H9 (cell line): Measurements from ENCODE around the gene ARMS2. TPM values are rescaled to one million over a fixed set of nuclear protein-coding genes. Genes with fewer than 3 reads are reported as not detected.
A peak's percentile ranks its signal among the peaks of the same experiment; 100 is the strongest.

Experiments
- DNase-seq: peaks from one replicate; pipeline ENCODE4 v3.0.0-alpha.2; 2017
- H2AFZ ChIP-seq: one replicate; pipeline ENCODE4 v1.6.1; 2013; ENCODE audit warnings: mild to moderate bottlenecking, low read length, control low read depth, moderate library complexity
- H2AK5ac ChIP-seq: 2 replicates; pipeline ENCODE4 v1.6.1; 2013; ENCODE audit warnings: low read length, control low read depth, mixed read lengths; ENCODE audit not compliant: insufficient read length
- H2BK120ac ChIP-seq: one replicate; pipeline ENCODE4 v1.6.1; 2013; ENCODE audit warnings: low read depth, mild to moderate bottlenecking, low read length, control low read depth, inconsistent platforms; ENCODE audit not compliant: poor library complexity, severe bottlenecking
- H2BK12ac ChIP-seq: 2 replicates; pipeline ENCODE4 v1.6.1; 2013; ENCODE audit warnings: low read length, control low read depth, mixed read lengths, low read depth; ENCODE audit not compliant: insufficient read length
- H2BK15ac ChIP-seq: 2 replicates; pipeline ENCODE4 v1.6.1; 2013; ENCODE audit warnings: low read depth, low read length, control low read depth
- H2BK20ac ChIP-seq: one replicate; pipeline ENCODE4 v1.6.1; 2013; ENCODE audit warnings: low read depth, mild to moderate bottlenecking, low read length, control low read depth, inconsistent platforms; ENCODE audit not compliant: poor library complexity, severe bottlenecking
- H2BK5ac ChIP-seq: 2 replicates; pipeline ENCODE4 v1.6.1; 2013; ENCODE audit warnings: low read length, control low read depth, mixed read lengths; ENCODE audit not compliant: insufficient read length
- H3K14ac ChIP-seq: 2 replicates; pipeline ENCODE4 v1.6.1; 2013; ENCODE audit warnings: low read length, control low read depth; ENCODE audit not compliant: insufficient read depth
- H3K18ac ChIP-seq: 2 replicates; pipeline ENCODE4 v1.6.1; 2013; ENCODE audit warnings: low read depth, mild to moderate bottlenecking, mixed read lengths, low read length, control low read depth; ENCODE audit not compliant: insufficient read length
- H3K23ac ChIP-seq: 2 replicates; pipeline ENCODE4 v1.6.1; 2013; ENCODE audit warnings: low read length, control low read depth, mixed read lengths, low read depth; ENCODE audit not compliant: insufficient read length
- H3K23me2 ChIP-seq: 2 replicates; pipeline ENCODE4 v1.6.1; 2013; ENCODE audit warnings: low read depth, mild to moderate bottlenecking, mixed read lengths, low read length, control low read depth; ENCODE audit not compliant: insufficient read length, poor library complexity, severe bottlenecking
- H3K27ac ChIP-seq: 2 replicates; pipeline ENCODE4 v1.5.1; 2013; ENCODE audit warnings: low read length, control low read depth, mixed read lengths, low read depth; ENCODE audit not compliant: insufficient read length
- H3K27me3 ChIP-seq: 2 replicates; pipeline ENCODE4 v1.6.1; 2013; ENCODE audit warnings: low read length, control low read depth, inconsistent platforms; ENCODE audit not compliant: insufficient read depth
- H3K4ac ChIP-seq: 2 replicates; pipeline ENCODE4 v1.6.1; 2013; ENCODE audit warnings: low read depth, mild to moderate bottlenecking, control low read depth, inconsistent platforms, low read length, moderate library complexity
- H3K4me1 ChIP-seq: 2 replicates; pipeline ENCODE4 v1.6.1; 2013; ENCODE audit warnings: low read length, control low read depth, inconsistent platforms; ENCODE audit not compliant: insufficient read depth
- H3K4me2 ChIP-seq: 2 replicates; pipeline ENCODE4 v1.6.1; 2013; ENCODE audit warnings: low read length, control low read depth, mixed read lengths; ENCODE audit not compliant: insufficient read length, insufficient read depth
- H3K56ac ChIP-seq: 2 replicates; pipeline ENCODE4 v1.6.1; 2013; ENCODE audit warnings: low read depth, mild to moderate bottlenecking, mixed read lengths, low read length, control low read depth; ENCODE audit not compliant: insufficient read length
- H3K79me1 ChIP-seq: 2 replicates; pipeline ENCODE4 v1.6.1; 2013; ENCODE audit warnings: low read depth, mild to moderate bottlenecking, moderate library complexity, low read length, control low read depth, inconsistent platforms; ENCODE audit not compliant: insufficient read depth, poor library complexity, severe bottlenecking
- H3K79me2 ChIP-seq: 2 replicates; pipeline ENCODE4 v1.6.1; 2013; ENCODE audit warnings: low read length, control low read depth, inconsistent platforms; ENCODE audit not compliant: insufficient read depth
- H3K9ac ChIP-seq: 2 replicates; pipeline ENCODE4 v1.6.1; 2013; ENCODE audit warnings: low read length, control low read depth, mixed read lengths; ENCODE audit not compliant: insufficient read length; ENCODE audit errors: extremely low read depth
- H3K9me3 ChIP-seq: one replicate; pipeline ENCODE4 v1.6.1; 2013; ENCODE audit warnings: low read depth, low read length, inconsistent platforms; ENCODE audit not compliant: control insufficient read depth
- H3T11ph ChIP-seq: one replicate; pipeline ENCODE4 v1.6.1; 2013; ENCODE audit warnings: mild to moderate bottlenecking, low read length, control low read depth, inconsistent platforms
- H4K20me1 ChIP-seq: one replicate; pipeline ENCODE4 v1.6.1; 2013; ENCODE audit not compliant: control insufficient read depth, insufficient read length, insufficient read depth
- H4K5ac ChIP-seq: 2 replicates; pipeline ENCODE4 v1.6.1; 2013; ENCODE audit warnings: low read depth, mild to moderate bottlenecking, mixed read lengths, low read length, control low read depth; ENCODE audit not compliant: insufficient read length
- H4K8ac ChIP-seq: replicated peaks from 2 replicates; pipeline ENCODE4 v1.6.1; 2013; ENCODE audit warnings: low read length, control low read depth, mixed read lengths, low read depth; ENCODE audit not compliant: insufficient read length
- H4K91ac ChIP-seq: 2 replicates; pipeline ENCODE4 v1.6.1; 2013; ENCODE audit warnings: low read depth, mild to moderate bottlenecking, moderate library complexity, mixed read lengths, low read length, control low read depth; ENCODE audit not compliant: insufficient read length
- H3K27ac Mint-ChIP-seq, 3 experiments: 2 replicates in 2 of 3; 3 replicates in 1 of 3; pipeline ENCODE4 v1.8.0; 2020 to 2021; ENCODE audit warnings: mixed read lengths in 3 of 3, mild to moderate bottlenecking in 1 of 3, moderate library complexity in 1 of 3
- H3K27me3 Mint-ChIP-seq: 2 replicates; pipeline ENCODE4 v1.8.0; 2021; ENCODE audit warnings: low read depth, mild to moderate bottlenecking, moderate library complexity, mixed read lengths
- H3K36me3 Mint-ChIP-seq, 3 experiments: 2 replicates in 2 of 3; 3 replicates in 1 of 3; pipeline ENCODE4 v1.8.0; 2020 to 2021; ENCODE audit warnings: low read depth in 3 of 3, mixed read lengths in 3 of 3; ENCODE audit not compliant: insufficient read depth in 1 of 3
- H3K4me1 Mint-ChIP-seq, 2 experiments: 2 replicates each; pipeline ENCODE4 v1.8.0; 2020; ENCODE audit warnings: mixed read lengths in 2 of 2
- H3K4me3 Mint-ChIP-seq, 2 experiments: 2 replicates in 1 of 2; 3 replicates in 1 of 2; pipeline ENCODE4 v1.8.0; 2020 to 2021; ENCODE audit warnings: mild to moderate bottlenecking in 2 of 2, mixed read lengths in 2 of 2, moderate library complexity in 1 of 2
- H3K9me3 Mint-ChIP-seq, 2 experiments: 2 replicates in 1 of 2; 3 replicates in 1 of 2; pipeline ENCODE4 v1.8.0; 2020; ENCODE audit warnings: mild to moderate bottlenecking in 2 of 2, mixed read lengths in 2 of 2, moderate library complexity in 1 of 2
- WGBS: extraction: QIAGEN DNeasy Blood & Tissue Kit; methylation state at CpG from one replicate; pipeline ENCODE4 v1.1.7; 2013; ENCODE audit warnings: missing lambda C conversion rate, low lambda C conversion rate, mixed read lengths; ENCODE audit not compliant: insufficient read length; ENCODE audit errors: extremely low coverage; 5-methylcytosine and 5-hydroxymethylcytosine counted together
- total RNA-seq: library from RNA; stranded (reverse); gene quantifications from 2 replicates; pipeline ENCODE4 v1.2.1, GENCODE V29; 2021
- TF ChIP-seq, protein P1 (sequence below): fragments of 200-600 bp; sonication (generic); conservative IDR thresholded peaks from 3 replicates; pipeline ENCODE4 v1.8.0; 2021; ENCODE audit warnings: antibody characterized with exemption, mild to moderate bottlenecking

ARMS2 gene
- total RNA-seq, 1 experiment from 2014 or later = not detected

- H4K91ac ChIP-seq = no peak overlapping the region
- no peak overlapping the region for H3K9ac ChIP-seq
- H2BK15ac ChIP-seq = no peak overlapping the region
- H3K23ac ChIP-seq = no peak overlapping the region
- H2BK120ac ChIP-seq = no peak overlapping the region
- no CpG with 5 or more reads among the region's 2 CpGs for WGBS
- peaks cover 10 to 49% (median 31%) of the 10 kb centered on the region in 3 experiments; a peak in 6 of 7 replicates for H3K36me3 Mint-ChIP-seq
- no peaks in the 10 kb centered on the region for H3K79me1 ChIP-seq
- no peak overlapping the region for H3K4me2 ChIP-seq
- no peak overlapping the region for H4K5ac ChIP-seq
- no peak overlapping the region for H3K27ac ChIP-seq
- no peak overlapping the region for H2BK12ac ChIP-seq
- H3K4me3 Mint-ChIP-seq = no peak overlapping the region
- no peaks in the 10 kb centered on the region for H4K20me1 ChIP-seq
- H3K18ac ChIP-seq = no peak overlapping the region
- H3K4me1 ChIP-seq = peaks cover 2% of the 10 kb centered on the region; the same call in 1 of the 2 replicates
- H2BK20ac ChIP-seq = no peak overlapping the region
- no peak overlapping the region for H3K56ac ChIP-seq
- H3K79me2 ChIP-seq = no peaks in the 10 kb centered on the region
- H3K27me3 ChIP-seq = no peaks in the 10 kb centered on the region
- H2AK5ac ChIP-seq = no peak overlapping the region
- peaks cover 8 to 10% of the 10 kb centered on the region in 2 experiments; a peak in 3 of 4 replicates for H3K4me1 Mint-ChIP-seq
- H3K9me3 Mint-ChIP-seq = no peaks in the 10 kb centered on the region
- no peak overlapping the region for H2AFZ ChIP-seq
- H3K27ac Mint-ChIP-seq = 0 out of 7 replicates have a peak overlapping the region, but pooled peaks of 1 of the 3 experiments have one; percentile 52
- TF ChIP-seq, protein P1, sequence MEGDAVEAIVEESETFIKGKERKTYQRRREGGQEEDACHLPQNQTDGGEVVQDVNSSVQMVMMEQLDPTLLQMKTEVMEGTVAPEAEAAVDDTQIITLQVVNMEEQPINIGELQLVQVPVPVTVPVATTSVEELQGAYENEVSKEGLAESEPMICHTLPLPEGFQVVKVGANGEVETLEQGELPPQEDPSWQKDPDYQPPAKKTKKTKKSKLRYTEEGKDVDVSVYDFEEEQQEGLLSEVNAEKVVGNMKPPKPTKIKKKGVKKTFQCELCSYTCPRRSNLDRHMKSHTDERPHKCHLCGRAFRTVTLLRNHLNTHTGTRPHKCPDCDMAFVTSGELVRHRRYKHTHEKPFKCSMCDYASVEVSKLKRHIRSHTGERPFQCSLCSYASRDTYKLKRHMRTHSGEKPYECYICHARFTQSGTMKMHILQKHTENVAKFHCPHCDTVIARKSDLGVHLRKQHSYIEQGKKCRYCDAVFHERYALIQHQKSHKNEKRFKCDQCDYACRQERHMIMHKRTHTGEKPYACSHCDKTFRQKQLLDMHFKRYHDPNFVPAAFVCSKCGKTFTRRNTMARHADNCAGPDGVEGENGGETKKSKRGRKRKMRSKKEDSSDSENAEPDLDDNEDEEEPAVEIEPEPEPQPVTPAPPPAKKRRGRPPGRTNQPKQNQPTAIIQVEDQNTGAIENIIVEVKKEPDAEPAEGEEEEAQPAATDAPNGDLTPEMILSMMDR = no peak
- H3K23me2 ChIP-seq = no peaks in the 10 kb centered on the region
- no peak overlapping the region for H3T11ph ChIP-seq
- H4K8ac ChIP-seq = no peak overlapping the region
- H2BK5ac ChIP-seq = no peak overlapping the region
- DNase-seq = no peak
- no peak overlapping the region for H3K14ac ChIP-seq
- H3K9me3 ChIP-seq = no peaks in the 10 kb centered on the region
- no peak overlapping the region for H3K4ac ChIP-seq
- H3K27me3 Mint-ChIP-seq = no peaks in the 10 kb centered on the region
These were observed 36.8 kb upstream of the ARMS2 start for GRCh38 chr10:122417667-122418066.
